WERI-Rb-1 (cell line): ENCODE results near the gene MAD1L1.
A peak's percentile ranks its signal among the peaks of the same experiment; 100 is the strongest.

Experiments
- DNase-seq: peaks from one replicate; pipeline ENCODE4 v3.0.0-alpha.2; 2020
- H3K27ac ChIP-seq: fragments of 250-450 bp; sonication (Bioruptor Pico); 2 replicates; pipeline ENCODE4 v1.5.1; 2020; ENCODE audit warnings: mild to moderate bottlenecking, moderate library complexity
- H3K27me3 ChIP-seq: fragments of 250-450 bp; sonication (Bioruptor Pico); 2 replicates; pipeline ENCODE4 v1.5.1; 2021; ENCODE audit warnings: mild to moderate bottlenecking, low read depth, moderate library complexity; ENCODE audit not compliant: insufficient read depth, severe bottlenecking
- H3K36me3 ChIP-seq: fragments of 250-450 bp; sonication (Bioruptor Pico); 2 replicates; pipeline ENCODE4 v1.5.1; 2020; ENCODE audit warnings: mild to moderate bottlenecking, moderate library complexity
- H3K4me3 ChIP-seq: 2 replicates; pipeline ENCODE4 v1.5.1; 2011; ENCODE audit warnings: low read depth, mild to moderate bottlenecking, control low read depth, low read length
- H3K9me3 ChIP-seq: fragments of 250-450 bp; sonication (Bioruptor Pico); 2 replicates; pipeline ENCODE4 v1.5.1; 2021; ENCODE audit warnings: mild to moderate bottlenecking, moderate library complexity; ENCODE audit not compliant: severe bottlenecking
- CTCF ChIP-seq: IDR thresholded peaks from 2 replicates; pipeline ENCODE4 v1.5.1; 2011; ENCODE audit warnings: low read depth, mild to moderate bottlenecking, control low read depth, inconsistent platforms, low read length

MAD1L1 gene

GRCh38 chr7:2247141-2247995 lies 14.6 kb upstream of the MAD1L1 start:
- Histone ChIP-seq H3K9me3 (no peaks in the 10 kb centered on the region), H3K36me3 (peaks cover 24% of the 10 kb centered on the region), H3K4me3 (peak overlapping the region; percentile 50), H3K27ac (peak overlapping the region; percentile 78), H3K27me3 (no peaks in the 10 kb centered on the region)
- peak; percentile 94 for TF ChIP-seq CTCF
- peak; percentile 82 for DNase-seq

DNA sequence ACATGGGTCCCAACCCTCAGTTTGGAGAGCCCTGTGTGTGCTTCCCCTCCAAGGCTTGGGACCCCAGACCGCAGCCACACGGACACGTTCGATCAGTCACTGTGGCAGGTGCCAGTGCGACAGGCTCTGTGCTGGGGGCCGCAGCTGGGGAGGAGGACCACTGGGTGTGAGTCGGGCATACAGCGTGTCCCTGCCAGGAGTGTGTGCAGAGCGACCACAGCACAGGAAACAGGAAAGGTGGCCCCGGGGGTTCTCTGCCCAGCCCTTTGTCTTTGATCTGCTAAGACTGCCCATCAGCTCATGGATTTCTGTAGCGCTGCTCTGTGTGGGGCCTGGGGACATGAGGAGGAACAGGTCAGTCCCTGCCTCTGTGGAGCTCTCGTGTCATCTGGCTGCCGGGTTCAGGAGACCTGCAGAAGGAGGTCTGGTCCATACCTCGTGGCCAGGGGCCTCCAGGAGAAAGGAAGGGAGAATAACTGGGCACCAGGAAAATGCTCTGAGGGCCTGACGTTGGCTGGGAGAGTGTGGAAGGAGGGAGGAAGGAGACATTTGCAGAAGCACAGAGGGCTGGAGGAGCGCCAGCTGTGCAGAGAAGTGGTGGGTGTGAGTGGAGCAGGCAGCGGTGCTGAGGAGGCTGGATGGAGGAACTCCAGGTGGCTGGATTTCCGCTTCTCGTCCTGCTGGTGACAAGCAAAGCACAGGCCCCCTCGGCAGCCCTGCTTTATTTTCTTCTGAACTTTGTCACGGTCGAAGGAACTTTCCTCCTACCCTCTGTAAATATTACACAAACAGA lies 13.3 kb upstream of the MAD1L1 start:
- H3K9me3 ChIP-seq = no peaks in the 10 kb centered on the region
- no peak for TF ChIP-seq CTCF
- peaks cover 24% of the 10 kb centered on the region for H3K36me3 ChIP-seq
- H3K27ac ChIP-seq = no peak overlapping the region
- H3K27me3 ChIP-seq = no peaks in the 10 kb centered on the region
- H3K4me3 ChIP-seq = no peak overlapping the region
- DNase-seq = no peak

DNA sequence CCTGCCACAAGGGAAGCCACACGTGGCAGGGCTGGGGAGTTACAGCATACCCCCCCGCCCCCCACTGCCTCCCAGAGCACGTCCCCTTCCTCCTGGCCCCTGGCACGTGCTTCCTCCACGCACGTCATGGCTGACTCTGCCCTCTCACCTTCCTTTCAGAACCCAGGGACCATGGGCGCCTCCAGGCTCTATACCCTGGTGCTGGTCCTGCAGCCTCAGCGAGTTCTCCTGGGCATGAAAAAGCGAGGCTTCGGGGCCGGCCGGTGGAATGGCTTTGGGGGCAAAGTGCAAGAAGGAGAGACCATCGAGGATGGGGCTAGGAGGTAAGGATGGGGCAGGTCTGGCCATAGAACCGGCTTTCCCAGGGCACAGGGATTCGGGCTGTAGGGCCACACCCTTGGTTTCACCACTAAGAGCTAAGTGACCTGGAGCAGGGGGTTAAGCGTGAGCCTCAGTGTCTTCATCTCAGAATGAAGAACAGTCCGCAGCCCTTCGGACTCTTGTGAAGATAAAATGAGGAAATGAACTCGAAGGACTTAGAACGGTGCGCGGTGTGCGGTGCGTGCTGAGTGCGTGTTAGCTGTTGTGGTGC lies 11.8 kb upstream of the MAD1L1 start:
- DNase-seq = no peak
- no peaks in the 10 kb centered on the region for H3K9me3 ChIP-seq
- no peak overlapping the region for H3K27ac ChIP-seq
- H3K27me3 ChIP-seq = no peaks in the 10 kb centered on the region
- peaks cover 28% of the 10 kb centered on the region for H3K36me3 ChIP-seq
- no peak for TF ChIP-seq CTCF
- no peak overlapping the region for H3K4me3 ChIP-seq

DNA sequence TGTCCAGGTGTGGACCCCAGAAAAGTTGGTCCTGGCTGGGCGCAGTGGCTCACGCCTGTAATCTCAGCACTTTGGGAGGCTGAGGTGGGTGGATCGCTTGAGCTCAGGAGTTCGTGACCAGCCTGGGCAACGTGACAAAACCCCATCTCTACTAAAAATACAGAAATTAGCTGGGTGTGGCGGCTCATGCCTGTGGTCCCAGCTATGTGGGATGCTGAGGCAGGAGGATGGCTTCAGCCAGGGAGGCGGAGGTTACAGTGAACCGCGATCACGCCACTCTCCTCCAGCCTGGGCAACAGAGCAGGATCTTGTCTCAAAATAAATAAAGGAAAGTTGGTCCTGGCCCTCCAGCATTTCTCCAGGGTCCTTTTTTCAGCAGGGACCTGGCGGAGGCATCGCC lies 10.7 kb upstream of the MAD1L1 start:
- Histone ChIP-seq H3K36me3 (peaks cover 31% of the 10 kb centered on the region), H3K27ac (peak overlapping the region; percentile 93), H3K27me3 (no peaks in the 10 kb centered on the region), H3K4me3 (peak overlapping the region; percentile 85), H3K9me3 (no peaks in the 10 kb centered on the region)
- DNase-seq = no peak
- no peak for TF ChIP-seq CTCF

DNA sequence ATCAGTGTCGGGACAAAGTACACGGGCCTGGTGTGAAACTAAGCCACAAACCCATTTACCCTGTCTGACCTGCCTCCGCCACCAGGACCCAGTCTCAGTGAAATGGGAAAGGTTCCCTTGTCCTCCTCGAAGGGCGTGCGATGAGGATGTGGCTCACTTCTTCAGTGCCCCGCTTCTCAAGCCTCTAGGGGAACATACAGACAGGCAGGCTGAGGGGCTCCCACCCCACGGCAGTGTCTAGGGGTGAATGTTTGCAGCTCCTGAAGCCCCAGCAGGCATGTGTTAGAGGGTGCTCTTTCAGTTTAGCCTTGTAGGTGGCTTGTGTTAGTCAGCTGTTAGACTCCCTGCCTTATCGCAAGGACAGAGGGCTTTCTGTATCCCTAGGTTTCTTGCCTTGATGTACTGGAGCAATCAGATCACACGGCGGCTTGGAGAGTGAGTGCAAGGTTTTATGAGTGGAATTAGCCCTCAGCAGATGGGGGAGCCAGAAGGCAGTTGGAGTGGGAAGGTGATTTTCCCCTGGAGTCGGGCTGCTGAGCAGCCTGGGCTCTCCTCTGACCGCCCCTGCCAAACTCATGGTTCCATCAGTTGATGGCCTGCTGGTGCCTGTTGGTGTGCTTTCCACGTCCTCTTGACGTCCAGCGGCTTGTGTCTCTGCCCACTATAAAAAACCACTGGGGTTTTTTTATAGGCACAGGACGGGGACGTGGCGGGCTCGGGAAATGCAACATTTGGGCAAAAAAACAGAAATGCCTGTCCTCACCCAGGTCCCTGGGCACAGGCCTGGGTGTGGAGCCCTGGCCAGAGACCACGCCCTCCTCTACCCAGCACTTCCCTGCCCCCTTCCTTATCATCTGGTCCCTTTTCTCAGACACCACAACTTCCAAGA lies 10.0 kb upstream of the MAD1L1 start:
- peak overlapping the region; percentile 93 for H3K27ac ChIP-seq
- TF ChIP-seq CTCF = no peak
- DNase-seq = peak; percentile 67

More for the DNA sequence above, 10.0 kb upstream of the MAD1L1 start:
- Histone ChIP-seq H3K4me3 (peak overlapping the region; percentile 85), H3K9me3 (no peaks in the 10 kb centered on the region), H3K27me3 (no peaks in the 10 kb centered on the region), H3K36me3 (peaks cover 38% of the 10 kb centered on the region)
